Stimulated activated CD4-positive, alpha-beta T cell treated with anti-CD3 and anti-CD28 coated beads, Interleukin-4, amount 100 ng/mL, for 48 hours (primary cell): ENCODE data around the gene DOCK2.
"Not testable (repeated sequence)": the region's sequence is repeated elsewhere in the genome, so short reads cannot be mapped to it uniquely, and the experiment has no call there.

Source experiments
- DNase-seq, 2 donors: peaks; one replicate each; pipeline ENCODE4 v3.0.0-alpha.2; 2020; ENCODE audit warnings: low read depth in 2 of 2

The DOCK2 gene

DNA sequence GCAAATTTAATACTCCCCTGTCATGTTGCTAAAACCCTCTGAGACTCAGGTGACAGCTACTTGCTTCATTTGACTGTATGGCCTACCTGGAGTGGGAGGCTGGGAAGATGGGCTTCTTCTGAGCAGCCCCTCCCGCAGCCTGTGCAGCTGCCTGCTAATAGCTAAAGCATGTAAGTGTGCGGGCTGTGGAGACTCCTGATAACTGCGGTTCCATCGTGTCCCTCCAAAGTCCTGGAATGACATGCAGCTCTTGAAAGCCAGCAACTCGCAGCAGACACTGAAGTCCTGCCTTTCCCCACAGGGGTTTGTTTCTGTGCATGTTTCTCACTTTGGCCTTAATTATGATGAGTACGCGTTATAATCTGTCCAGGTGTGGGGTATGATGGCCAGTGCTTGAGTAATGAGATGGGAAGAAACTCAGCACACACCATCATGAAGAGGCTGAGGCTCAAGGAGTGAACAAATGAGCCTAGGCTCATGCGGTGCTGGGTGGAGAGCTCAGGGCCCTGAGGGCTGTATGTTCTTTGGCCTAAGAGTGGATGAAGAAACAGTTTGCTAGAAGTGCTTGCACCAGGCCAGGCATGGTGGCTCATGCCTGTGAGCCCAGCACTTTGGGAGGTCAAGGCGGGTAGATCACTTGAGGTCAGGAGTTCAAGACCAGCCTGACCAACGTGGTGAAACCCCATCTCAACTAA is 119.1 kb downstream of the DOCK2 start:
- DNase-seq, result no peak

GRCh38 chr5:169757016-169757415 is 119.9 kb downstream of the DOCK2 start:
- no peak for DNase-seq

- no peak for DNase-seq
Measured at GRCh38 chr5:169758886-169759285, 121.8 kb downstream of the DOCK2 start.

- DNase-seq, result no peak
Measured at GRCh38 chr5:169760229-169760628, 123.2 kb downstream of the DOCK2 start.

DNA sequence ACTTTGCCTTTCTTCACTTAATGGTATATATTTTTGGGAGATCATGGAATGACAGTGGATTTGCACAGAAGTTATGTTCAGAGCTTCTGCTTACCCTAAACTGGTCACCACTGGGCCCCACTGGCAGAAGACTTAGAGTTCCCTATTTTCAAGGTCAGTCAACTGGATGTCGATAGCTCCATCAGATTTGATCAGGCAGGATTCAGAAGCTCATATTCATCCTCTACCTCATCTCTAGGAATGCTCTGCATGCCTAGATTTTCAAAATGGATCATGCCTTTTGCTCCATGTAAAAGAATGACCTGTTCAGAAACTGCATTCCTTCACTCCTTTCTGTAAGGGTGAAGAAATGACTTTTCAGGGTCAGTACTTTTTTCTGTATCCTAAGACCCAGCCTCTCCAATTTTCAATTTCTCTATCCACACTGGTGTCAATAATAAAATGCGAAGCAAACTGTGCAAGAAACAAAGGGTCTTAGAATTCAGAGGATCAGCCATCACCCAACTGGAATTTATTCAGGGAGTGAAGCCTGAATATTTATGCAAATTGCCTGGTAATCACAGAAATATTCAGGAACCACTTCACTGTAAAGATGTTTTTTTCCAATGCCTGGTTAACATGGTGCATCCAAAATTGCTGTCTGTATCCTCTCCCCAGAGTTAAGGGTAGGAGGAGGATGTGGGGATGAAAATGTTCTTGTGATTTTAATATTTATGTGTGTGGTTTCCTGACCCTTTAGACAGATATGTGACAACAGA is 125.4 kb downstream of the DOCK2 start:
- no peak for DNase-seq

- no peak for DNase-seq
Measured at GRCh38 chr5:169763376-169764017, 126.4 kb downstream of the DOCK2 start.

- DNase-seq, result no peak
Measured at GRCh38 chr5:169764018-169764378, 126.9 kb downstream of the DOCK2 start.

GRCh38 chr5:169765176-169765996 is 128.3 kb downstream of the DOCK2 start:
- DNase-seq, result no peak

DNA sequence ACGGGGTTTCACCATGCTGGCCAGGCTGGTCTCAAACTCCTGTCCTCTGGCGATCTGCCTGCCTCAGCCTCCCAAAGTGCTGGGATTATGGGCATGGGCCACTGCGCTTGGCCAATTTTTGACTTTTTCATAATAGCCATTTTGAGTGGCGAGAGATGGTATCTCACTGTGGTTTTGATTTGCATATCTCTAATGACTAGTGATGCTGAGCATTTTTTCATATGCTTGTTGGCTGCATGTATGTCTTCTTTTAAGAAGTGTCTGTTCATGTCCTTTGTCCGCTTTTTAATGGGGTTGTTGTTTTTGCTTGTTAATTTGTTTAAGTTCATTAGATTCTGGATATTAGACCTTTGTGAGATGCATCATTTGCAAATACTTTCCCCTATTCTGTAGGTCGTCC is 129.9 kb downstream of the DOCK2 start:
- not testable (repeated sequence) for DNase-seq

DNA sequence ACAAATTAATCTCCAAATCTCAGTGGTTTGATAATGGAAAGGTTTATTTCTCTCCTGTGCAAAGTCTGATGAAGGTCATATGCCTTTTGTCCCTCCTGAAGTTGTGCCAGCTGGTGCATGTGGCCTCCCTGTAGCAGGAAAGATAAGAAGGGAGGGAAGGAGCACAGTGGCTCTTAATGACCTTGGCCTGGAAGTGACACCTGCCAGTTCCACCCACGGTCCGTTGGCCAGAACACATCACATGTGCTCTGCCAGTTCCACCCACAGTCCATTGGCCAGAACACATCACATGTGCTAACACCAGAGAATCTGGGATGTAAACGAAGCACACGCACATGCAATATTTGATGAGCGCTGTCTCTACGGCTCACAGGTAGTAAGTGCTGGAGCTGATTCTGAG is 130.9 kb downstream of the DOCK2 start:
- DNase-seq, result no peak

GRCh38 chr5:169768416-169768815 is 131.3 kb downstream of the DOCK2 start:
- no peak for DNase-seq

DNA sequence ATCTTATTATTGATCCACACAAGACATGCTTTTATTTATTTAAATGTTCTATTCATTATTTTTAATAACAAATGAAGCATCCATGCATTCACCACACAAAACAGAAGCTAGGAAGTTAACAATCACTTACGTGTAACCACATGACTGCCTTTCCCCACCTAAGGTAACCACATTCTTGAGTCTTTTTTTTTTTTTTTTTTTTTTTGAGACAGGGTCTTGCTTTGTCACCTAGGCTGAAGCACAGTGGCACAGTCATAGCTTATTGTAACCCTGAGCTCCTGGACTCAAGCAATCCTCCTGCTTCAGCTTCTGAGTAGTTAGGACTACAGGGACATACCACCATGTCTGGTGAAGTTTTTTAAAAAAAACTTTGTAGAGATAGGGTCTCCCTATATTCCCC is 133.0 kb downstream of the DOCK2 start:
- DNase-seq, result no peak

DNA sequence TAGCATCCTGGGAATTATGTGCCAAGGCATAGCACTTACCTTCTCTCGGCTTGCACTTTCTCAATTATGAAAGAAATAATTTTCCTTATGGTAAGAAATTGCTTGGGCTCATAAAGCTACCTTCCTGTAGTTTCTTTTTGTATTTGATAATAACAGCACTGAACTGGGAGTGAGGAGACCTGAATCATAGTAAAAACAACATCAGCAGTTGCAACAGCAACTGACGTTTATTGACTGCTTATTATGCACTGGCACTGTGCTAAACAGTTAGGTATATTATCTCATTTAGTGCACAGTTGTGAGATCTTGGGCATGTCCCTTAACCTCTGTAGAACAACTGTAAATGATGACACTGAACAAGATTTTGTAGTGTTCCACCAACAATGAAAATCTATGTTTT is 135.2 kb downstream of the DOCK2 start:
- no peak for DNase-seq

GRCh38 chr5:169772688-169773087 is 135.6 kb downstream of the DOCK2 start:
- no peak for DNase-seq

GRCh38 chr5:169777159-169777558 is 140.1 kb downstream of the DOCK2 start:
- DNase-seq, result no peak

DNA sequence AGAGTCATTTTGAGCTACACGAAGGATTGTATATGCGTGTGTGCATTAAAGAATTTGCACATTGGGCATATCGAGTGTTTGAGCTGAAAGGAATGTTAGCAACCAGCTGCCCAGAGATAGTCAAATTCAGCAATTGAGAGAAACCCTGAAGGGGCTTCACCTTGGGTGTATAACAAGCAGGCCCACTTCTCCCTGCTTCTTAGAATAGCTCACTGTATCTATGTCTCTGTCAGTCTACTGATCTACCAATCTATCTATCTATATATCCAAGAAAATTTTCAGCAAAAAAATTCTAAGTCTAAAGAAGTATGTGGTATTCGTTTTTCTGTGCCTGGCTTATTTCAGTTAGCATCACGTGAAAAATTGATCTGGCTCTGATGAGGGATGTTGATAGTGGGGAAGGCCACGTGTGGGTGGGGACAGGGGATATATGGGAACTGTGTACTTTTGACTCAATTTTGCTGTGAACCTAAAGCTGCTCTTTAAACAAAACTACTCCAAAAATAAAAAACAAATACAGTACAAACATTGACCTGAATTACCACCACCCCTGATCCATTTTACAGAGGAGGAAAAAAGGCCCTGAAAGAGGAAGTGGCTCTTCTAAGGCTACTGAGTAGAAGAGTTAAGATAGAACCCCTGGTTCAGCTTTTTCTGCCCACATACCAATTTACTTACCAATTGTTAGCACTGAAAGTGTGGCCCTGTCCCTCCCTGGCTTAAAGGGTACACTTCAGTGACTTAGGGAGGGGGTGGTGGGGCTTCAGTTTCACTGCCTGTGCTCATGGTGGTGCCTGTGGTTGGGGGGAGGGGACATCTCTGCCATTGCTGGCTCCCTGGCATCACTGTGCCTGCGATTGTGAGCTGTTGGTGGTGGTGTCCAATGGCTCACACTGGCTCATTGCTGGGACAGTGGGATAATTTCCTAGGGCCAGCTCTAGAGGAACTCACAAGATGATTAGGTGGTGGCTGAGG is 141.8 kb downstream of the DOCK2 start:
- DNase-seq, result no peak

GRCh38 chr5:169781420-169782345 is 144.6 kb downstream of the DOCK2 start:
- DNase-seq, result no peak

- DNase-seq, result no peak
Measured at GRCh38 chr5:169785771-169786618, 148.9 kb downstream of the DOCK2 start.

- DNase-seq, result no peak
Measured at GRCh38 chr5:169788168-169788567, 151.1 kb downstream of the DOCK2 start.
